ENCODE results near the gene C14orf132.

- TF ChIP-seq CTCF (optimal IDR thresholded peaks at IDR 0.05 in 1 of 3, IDR thresholded peaks at IDR 0.05 in 1 of 3, conservative IDR thresholded peaks at IDR 0.05 in 1 of 3; ENCODE audit: extremely low read depth in 1 of 3, insufficient read depth in 2 of 3, low read length in 3 of 3) (no peak), EZH2 (IDR thresholded peaks at IDR 0.05; ENCODE audit: low read length) (no peak)
These were observed 32.4 kb downstream of the C14orf132 start for GRCh38 chr14:96071561-96071960.

Measured in keratinocyte (primary cell).